Stimulated activated naive CD4-positive, alpha-beta T cell treated with Interleukin-2 at 50 U/mL for 16 hours (primary cell): ENCODE results near the gene ZNF287.

Source experiments
- DNase-seq: peaks from one replicate; lab custom pipeline; 2025; lab: John Stamatoyannopoulos, UW

ZNF287 gene

DNA sequence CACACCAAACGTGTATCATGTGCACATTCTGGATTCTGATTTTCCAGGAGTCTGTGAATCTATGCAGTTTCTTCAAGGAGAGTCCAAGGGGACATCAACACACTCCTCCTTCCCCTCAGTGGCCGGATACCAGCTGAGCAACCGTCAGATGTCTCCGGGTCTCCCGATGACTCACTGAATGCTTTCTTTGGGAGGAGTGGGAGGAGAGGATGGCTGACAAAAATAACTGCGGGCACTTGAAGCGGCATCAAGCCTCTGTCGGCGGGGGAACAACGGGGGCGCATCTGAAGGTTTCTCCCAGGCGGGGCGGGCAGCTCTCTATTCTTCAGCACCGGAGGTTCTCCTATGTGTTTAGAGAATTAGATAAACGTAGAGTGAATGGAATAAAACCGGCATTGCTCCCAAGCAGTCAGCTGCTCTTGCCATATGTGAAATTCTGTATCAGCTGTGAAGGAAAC is 52.4 kb downstream of the ZNF287 start:
- DNase-seq = no peak

DNA sequence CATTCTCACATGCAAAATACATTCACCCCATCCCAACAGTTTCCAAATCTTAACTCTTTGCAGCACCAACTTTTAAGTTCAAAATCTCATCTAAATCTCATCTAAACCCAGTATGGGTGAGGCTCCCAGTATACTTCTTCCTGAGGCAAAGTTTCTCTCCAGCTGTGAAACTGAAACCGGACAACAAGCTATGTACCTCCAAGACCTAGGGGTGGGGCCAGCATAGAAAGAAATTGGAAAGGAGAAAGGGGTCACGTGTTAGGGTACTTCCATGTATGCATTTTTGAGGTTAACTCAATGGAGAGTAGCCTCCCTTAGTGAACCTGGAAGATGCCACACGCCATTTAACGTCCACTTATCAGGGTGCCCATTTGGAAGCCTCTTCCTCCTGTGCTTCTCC is 53.1 kb downstream of the ZNF287 start:
- no peak for DNase-seq

- DNase-seq = no peak
These were observed 55.1 kb downstream of the ZNF287 start for GRCh38 chr17:16513873-16514272.

DNA sequence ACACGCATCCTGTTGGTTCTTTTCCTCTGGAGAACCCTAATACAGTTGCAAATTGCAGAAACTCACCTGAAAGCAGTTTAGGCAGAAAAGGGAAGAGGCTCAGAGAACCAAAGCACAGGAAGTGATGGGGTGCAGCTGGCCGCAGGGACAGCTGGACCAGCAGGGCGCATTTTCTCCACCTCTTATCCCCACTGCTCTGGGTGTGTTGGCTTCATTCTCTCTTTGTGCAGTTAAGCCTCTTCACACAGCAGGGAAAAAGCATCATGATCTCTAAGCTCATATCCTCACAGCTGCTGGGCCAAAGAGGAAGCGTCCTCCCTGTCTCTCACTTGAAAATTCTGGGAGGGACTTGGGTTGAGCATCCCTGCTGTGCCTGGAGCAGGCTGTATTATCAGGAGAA is 57.0 kb downstream of the ZNF287 start:
- no peak for DNase-seq

DNA sequence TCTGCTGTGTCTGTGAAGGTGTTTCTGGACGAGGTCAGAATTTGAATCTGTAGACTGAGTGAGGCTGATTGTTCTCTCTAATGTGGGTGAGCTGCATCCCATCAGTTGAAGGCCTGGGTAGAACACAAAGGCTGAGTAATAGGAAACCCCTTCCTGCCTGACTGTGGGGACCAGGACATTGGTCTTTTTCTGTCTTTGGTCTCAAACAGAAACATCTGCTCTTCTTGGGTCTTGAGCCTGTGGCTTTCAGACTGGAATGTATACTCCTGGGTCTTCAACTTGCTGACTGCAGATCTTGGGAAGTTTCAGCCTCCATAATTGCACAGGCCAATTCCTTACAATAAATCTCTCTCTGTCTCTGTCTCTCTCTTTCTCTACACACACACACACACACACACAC is 57.4 kb downstream of the ZNF287 start:
- DNase-seq = no peak

- no peak for DNase-seq
These were observed 61.0 kb downstream of the ZNF287 start for GRCh38 chr17:16507918-16508533.

GRCh38 chr17:16506188-16506587 is 62.8 kb downstream of the ZNF287 start:
- DNase-seq = no peak

- no peak for DNase-seq
These were observed 64.0 kb downstream of the ZNF287 start for GRCh38 chr17:16504984-16505383.
